Stimulated activated CD8-positive, alpha-beta memory T cell treated with anti-CD3 and anti-CD28 coated beads, Interleukin-15, amount 100 ng/mL, for 4 hours (primary cell): Measurements from ENCODE around the gene CNTLN.
"Not testable (repeated sequence)": the region's sequence is repeated elsewhere in the genome, so short reads cannot be mapped to it uniquely, and the experiment has no call there.

ENCODE experiments used
- DNase-seq, 2 donors: peaks; one replicate each; pipeline ENCODE4 v3.0.0-alpha.2; 2020; ENCODE audit warnings: low read depth in 2 of 2

Gene CNTLN

DNA sequence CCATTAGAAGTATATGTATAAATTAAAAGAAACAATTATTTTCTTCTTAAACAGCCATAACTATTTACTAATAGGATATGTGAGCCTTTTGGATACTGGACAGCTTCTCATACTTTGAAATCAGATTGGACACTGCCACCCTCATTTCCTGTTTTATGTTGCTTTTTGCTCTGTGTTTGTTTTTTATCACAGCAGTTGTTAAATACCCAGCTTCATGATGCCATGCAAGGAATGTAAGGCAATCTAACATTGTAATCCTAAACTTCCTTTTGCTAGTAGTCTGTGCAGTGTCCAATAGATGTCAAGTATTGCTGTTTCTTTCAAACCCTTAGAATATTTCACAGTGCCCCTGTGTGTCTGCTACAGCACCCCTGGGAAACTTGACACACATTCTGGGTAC is 56.2 kb downstream of the CNTLN start:
- DNase-seq: no peak

- DNase-seq: no peak
Measured at GRCh38 chr9:17204611-17205152, 69.8 kb downstream of the CNTLN start.

DNA sequence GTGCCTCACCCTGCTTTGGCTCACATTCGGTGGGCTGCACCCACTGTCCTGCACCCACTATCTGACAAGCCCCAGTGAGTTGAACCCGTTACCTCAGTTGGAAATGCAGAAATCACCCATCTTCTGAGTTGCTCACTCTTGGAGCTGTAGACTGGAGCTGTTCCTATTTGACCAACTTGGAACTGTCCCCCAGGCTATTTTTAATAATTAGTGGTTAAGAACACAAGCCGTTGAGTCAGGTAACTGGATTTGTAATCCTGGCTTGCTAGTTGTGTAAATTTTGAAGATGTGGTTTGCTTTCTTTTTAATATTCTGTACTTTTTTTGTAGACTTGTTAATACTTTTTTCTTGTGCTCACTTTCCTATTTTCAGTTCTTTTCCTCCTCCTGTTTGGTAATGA is 81.2 kb downstream of the CNTLN start:
- no peak for DNase-seq

GRCh38 chr9:17216646-17217045 is 81.8 kb downstream of the CNTLN start:
- no peak for DNase-seq

GRCh38 chr9:17217272-17217671 is 82.4 kb downstream of the CNTLN start:
- DNase-seq: no peak

- DNase-seq: no peak
Measured at GRCh38 chr9:17219261-17219660, 84.4 kb downstream of the CNTLN start.

DNA sequence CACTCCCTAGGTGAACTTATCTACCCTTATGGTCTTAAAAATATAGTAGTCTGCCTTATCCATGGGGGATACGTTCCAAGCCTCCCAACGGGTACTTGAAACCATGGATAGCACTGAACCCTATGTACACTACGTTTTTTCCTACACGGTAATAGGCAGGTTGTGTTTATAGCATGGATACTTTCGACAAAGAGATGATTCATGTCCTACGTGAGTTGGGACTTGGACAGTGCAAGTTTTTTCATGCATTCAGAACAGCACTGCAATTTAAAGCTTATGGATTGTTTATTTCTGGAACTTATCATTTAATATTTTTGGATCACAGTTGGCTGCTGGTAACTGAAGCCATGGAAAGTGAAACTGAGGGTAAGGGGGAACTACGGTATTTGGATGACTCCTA is 88.1 kb downstream of the CNTLN start:
- DNase-seq: no peak

- DNase-seq: no peak
Measured at GRCh38 chr9:17225407-17225806, 90.6 kb downstream of the CNTLN start.

- DNase-seq: no peak
Measured at GRCh38 chr9:17229945-17230560, 95.2 kb downstream of the CNTLN start.

DNA sequence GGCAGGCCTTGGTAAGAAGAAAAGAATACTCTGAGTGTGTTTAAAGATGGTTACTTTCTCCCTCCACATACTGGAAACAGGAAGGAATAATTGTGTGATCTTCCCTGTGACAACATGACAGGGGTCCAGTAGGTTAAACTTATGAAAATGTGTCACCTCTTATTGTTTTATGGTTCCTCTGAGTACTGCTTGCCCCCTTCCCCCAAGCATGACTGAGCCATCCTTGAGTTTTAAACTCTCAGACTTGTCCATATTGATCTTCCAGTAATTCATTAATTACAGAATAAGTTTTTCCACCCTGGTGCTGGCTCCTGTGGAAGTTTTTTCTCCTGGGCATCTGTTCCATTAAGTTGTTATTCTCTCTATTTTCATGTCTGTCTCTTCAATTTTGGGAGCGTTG is 95.8 kb downstream of the CNTLN start:
- no peak for DNase-seq

DNA sequence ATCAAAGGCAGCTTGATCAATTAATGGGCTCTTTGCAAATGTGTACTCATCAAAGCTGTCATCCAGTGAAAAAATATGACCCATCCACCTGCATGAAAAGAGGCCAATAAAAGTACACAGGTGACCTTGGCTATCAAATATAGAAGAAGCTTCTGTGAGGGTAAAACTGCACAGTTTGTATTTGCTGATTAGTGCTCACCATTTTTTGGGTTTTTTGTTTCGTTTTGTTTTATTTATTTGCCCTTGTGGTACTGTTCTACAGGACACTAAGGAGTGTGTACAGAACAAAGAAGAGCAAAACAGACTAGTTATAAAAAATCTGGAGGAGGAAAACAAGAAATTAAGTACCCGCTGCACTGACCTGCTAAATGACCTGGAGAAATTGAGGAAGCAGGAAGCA is 101.3 kb downstream of the CNTLN start:
- no peak for DNase-seq

- no peak for DNase-seq
Measured at GRCh38 chr9:17246770-17247169, 111.9 kb downstream of the CNTLN start.

DNA sequence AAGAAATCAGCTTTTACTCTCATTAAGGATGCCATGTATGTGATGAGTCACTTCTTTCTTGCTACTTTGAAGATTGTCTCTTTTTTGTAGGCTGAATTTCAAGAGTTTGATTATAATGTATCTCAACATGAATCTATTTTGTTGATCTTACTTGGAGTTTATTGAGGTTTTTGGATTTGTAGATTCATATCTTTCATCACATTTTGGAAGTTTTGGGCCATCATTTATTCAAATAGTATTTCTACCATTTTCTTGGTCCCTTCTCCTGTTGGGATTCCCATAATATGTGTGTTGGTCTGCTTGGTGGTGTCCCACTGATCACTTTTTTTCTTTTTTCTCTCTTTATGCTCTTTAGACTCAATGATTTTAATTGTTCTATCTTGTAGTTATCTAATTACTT is 116.3 kb downstream of the CNTLN start:
- no peak for DNase-seq

DNA sequence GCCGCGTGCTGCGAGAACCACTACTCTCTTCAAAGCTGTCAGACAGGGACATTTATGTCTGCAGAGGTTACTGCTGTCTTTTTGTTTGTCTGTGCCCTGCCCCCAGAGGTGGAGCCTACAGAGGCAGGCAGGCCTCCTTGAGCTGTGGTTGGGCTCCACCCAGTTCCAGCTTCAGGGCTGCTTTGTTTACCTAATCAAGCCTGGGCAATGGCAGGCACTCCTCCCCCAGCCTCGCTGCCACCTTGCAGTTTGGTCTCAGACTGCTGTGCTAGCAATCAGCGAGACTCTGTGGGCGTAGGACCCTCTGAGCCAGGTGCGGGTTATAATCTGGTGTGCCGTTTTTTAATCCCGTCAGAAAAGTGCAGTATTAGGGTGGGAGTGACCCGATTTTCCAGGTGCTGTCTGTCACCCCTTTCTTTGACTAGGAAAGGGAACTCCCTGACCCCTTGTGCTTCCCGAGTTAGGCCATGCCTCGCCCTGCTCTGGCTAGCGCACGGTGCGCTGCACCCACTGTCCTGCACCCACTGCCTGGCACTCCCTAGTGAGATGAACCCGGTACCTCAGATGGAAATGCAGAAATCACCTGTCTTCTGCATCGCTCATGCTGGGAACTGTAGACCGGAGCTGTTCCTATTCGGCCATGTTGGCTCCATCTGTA is 133.8 kb downstream of the CNTLN start:
- DNase-seq: not testable (repeated sequence)

- no peak for DNase-seq
Measured at GRCh38 chr9:17269799-17270198, 135.0 kb downstream of the CNTLN start.

DNA sequence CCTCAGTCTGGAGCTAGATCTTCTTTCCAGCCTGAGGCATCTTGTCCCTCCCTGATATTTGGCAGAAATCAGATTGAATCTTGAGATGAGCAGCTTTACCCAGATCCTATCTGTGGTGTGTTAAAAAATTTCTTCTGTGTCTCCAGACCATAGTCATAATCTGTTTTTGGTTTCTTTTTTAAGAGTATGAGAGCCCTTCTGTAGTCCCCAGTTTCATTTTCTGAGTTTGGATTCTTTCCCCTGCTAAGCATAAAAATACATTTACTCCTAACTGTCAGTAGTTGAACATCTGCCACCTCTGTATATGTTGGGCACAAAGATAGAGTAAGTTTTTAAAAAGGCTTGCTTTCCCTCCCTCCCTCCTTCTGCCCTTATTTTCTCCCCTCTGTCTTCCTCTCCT is 137.7 kb downstream of the CNTLN start:
- no peak for DNase-seq

- DNase-seq: no peak
Measured at GRCh38 chr9:17280350-17281012, 145.6 kb downstream of the CNTLN start.

GRCh38 chr9:17290673-17291072 is 155.8 kb downstream of the CNTLN start:
- DNase-seq: not testable (repeated sequence)

GRCh38 chr9:17291766-17292165 is 156.9 kb downstream of the CNTLN start:
- DNase-seq: no peak

GRCh38 chr9:17293685-17294084 is 158.8 kb downstream of the CNTLN start:
- DNase-seq: no peak

DNA sequence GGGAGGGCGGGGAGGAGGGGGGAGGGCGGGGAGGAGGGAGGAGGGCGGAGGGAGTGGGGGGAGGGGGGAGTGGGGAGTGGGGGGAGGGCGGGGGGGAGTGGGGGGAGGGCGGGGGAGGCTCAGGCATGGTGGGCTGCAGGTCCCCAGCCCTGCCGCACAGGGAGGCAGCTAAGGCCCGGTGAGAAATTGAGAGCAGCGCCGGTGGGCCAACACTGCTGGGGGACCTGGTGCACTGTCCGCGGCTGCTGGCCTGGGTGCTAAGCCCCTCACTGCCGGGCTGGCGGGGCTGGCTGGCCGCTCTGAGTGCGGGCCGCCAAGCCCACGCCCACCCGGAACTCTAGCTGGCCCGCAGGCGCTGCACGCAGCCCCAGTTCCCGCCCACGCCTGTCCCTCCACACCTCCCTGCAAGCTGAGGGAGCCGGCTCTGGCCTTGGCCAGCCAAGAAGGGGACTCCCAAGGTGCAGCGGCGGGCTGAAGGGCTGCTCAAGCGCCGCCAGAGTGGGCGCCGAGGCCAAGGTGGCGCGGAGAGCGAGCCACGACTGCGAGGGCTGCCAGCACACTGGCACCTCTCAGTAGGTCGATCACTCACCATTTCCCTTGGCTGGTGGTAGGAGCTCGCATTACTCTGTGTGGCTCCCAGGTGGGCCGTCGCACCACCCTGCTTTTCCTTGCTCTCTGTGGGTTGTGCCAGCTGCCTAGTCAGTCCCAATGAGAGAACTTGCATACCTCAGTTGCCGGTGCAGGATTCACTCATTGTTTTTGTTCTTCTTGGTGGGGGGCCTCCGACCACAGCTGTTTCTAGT is 160.2 kb downstream of the CNTLN start:
- no peak for DNase-seq

DNA sequence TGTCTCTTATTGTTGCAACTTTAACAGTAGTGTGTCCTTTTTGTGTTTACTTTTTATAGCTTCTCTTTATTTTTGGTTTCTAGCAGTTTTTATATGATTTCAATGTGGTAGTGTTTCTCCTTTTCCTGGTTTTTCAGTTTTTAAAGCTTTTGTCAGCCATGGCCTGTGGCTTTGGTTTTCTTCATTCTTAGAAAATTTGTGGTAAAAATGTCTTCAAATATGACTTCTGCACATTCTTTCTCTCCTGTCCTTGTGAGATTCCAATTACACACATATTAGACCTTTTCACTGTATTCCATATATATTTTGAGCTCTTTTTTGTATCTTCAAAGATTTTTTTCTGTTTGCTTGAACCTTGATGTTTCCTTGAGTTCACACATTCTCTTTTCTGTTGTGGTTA is 180.5 kb downstream of the CNTLN start:
- DNase-seq: no peak
